HepG2 (cell line): ENCODE measurements around the gene CARS1. TPM values are rescaled to one million over a fixed set of nuclear protein-coding genes. Genes with fewer than 3 reads are reported as not detected.
A peak's percentile ranks its signal among the peaks of the same experiment; 100 is the strongest.

Experiments
- BHLHE40 ChIP-seq: IDR thresholded peaks from 2 replicates; pipeline ENCODE4 v1.6.1; 2011; ENCODE audit warnings: low read length, improper control_type of control experiment
- E2F1 ChIP-seq: sonication (generic); formaldehyde crosslinking; IDR thresholded peaks from 2 replicates; pipeline ENCODE4 v1.5.0; 2020; ENCODE audit warnings: missing genetic modification reagents
- FOXA3 ChIP-seq: IDR thresholded peaks from 2 replicates; pipeline ENCODE4 v1.6.1; 2016; ENCODE audit warnings: missing genetic modification reagents, missing compliant biosample characterization
- MAX ChIP-seq: IDR thresholded peaks from 2 replicates; pipeline ENCODE4 v1.6.1; 2012; ENCODE audit warnings: inconsistent platforms
- MBD4 ChIP-seq: IDR thresholded peaks from 2 replicates; pipeline ENCODE4 v1.6.1; 2012; ENCODE audit warnings: low read length, inconsistent platforms, borderline replicate concordance
- MED8 ChIP-seq: sonication (generic); formaldehyde crosslinking; IDR thresholded peaks from 2 replicates; pipeline ENCODE4 v1.8.1; 2023; ENCODE audit warnings: mild to moderate bottlenecking, missing genetic modification reagents; ENCODE audit not compliant: insufficient replicate concordance
- MTA3 ChIP-seq: sonication (generic); formaldehyde crosslinking; IDR thresholded peaks from 2 replicates; pipeline ENCODE4 v1.4.0; 2020; ENCODE audit warnings: missing genetic modification reagents
- NFE2L2 ChIP-seq: fragments of 150-350 bp; IDR thresholded peaks from 2 replicates; pipeline ENCODE4 v1.6.1; 2014; ENCODE audit warnings: low read length
- NFKB2 ChIP-seq: sonication (generic); formaldehyde crosslinking; IDR thresholded peaks from 2 replicates; pipeline ENCODE4 v1.4.0; 2020; ENCODE audit warnings: missing genetic modification reagents, borderline replicate concordance
- NR2F1 ChIP-seq, 2 experiments: fragments of 450-650 bp in 1 of 2; formaldehyde crosslinking in 1 of 2; IDR thresholded peaks; 2 replicates each; pipeline versions ENCODE4 v1.5.0 to v1.6.1; 2016 to 2020; ENCODE audit warnings: mild to moderate bottlenecking in 1 of 2, missing compliant biosample characterization in 1 of 2, missing genetic modification reagents in 1 of 2, moderate library complexity in 1 of 2
- RFX5 ChIP-seq: IDR thresholded peaks from 2 replicates; pipeline ENCODE4 v1.6.1; 2011; ENCODE audit warnings: low read depth, low read length, improper control_type of control experiment
- STAT6 ChIP-seq: sonication (generic); formaldehyde crosslinking; IDR thresholded peaks from 2 replicates; pipeline ENCODE4 v1.4.0; 2020; ENCODE audit warnings: missing genetic modification reagents, mild to moderate bottlenecking, borderline replicate concordance
- ZNF17 ChIP-seq: sonication (generic); formaldehyde crosslinking; IDR thresholded peaks from 2 replicates; pipeline ENCODE4 v1.5.0; 2020; ENCODE audit warnings: mild to moderate bottlenecking, missing genetic modification reagents
- ZNF234 ChIP-seq: sonication (generic); formaldehyde crosslinking; conservative IDR thresholded peaks from 2 replicates; pipeline ENCODE4 v1.5.1; 2020; ENCODE audit warnings: mild to moderate bottlenecking, missing genetic modification reagents
- ZNF546 ChIP-seq: sonication (generic); formaldehyde crosslinking; conservative IDR thresholded peaks from 2 replicates; pipeline ENCODE4 v1.8.1; 2023; ENCODE audit warnings: mild to moderate bottlenecking, missing genetic modification reagents
- ZNF782 ChIP-seq: sonication (generic); formaldehyde crosslinking; IDR thresholded peaks from 2 replicates; pipeline ENCODE4 v1.4.0; 2020; ENCODE audit warnings: missing genetic modification reagents, mild to moderate bottlenecking, borderline replicate concordance
- polyA plus RNA-seq, 8 experiments: library from polyadenylated mRNA; depleted of rRNA in 3 of 8; stranded (reverse) in 7 of 8; unstranded in 1 of 8; fragments of >200 nt; fragmentation: Illumina TruSeq in 4 of 8; extraction: Trizol in 4 of 8; gene quantifications; 2 replicates each; pipeline versions ENCODE4 v1.2.1 to v1.2.3, GENCODE V29; 2011 to 2016; ENCODE audit warnings: low read depth in 4 of 8, missing spikeins in 1 of 8, mixed read lengths in 1 of 8; ENCODE audit not compliant: insufficient read depth in 1 of 8
- total RNA-seq, 5 experiments: library from RNA; depleted of rRNA; stranded (reverse); fragments of >200 nt; fragmentation: Illumina TruSeq; extraction: Trizol; gene quantifications; 2 replicates each; pipeline ENCODE4 v1.2.3, GENCODE V29; 2016; ENCODE audit warnings: low read depth in 1 of 5
- TF ChIP-seq, protein P1 (sequence below): sonication (generic); formaldehyde crosslinking; IDR thresholded peaks from 2 replicates; pipeline ENCODE4 v1.5.0; 2020; ENCODE audit warnings: missing genetic modification reagents
- TF ChIP-seq, protein P2 (sequence below): sonication (generic); formaldehyde crosslinking; IDR thresholded peaks from 2 replicates; pipeline ENCODE4 v1.5.0; 2020; ENCODE audit warnings: missing genetic modification reagents, mild to moderate bottlenecking, borderline replicate concordance
- TF ChIP-seq, protein P3 (sequence below): sonication (generic); formaldehyde crosslinking; IDR thresholded peaks from 2 replicates; pipeline ENCODE4 v1.4.0; 2020; ENCODE audit warnings: low read depth, missing genetic modification reagents

Gene CARS1
- total and polyA plus RNA-seq, 2 of the 13 experiments (the other 11 are each of a cell fraction or from before 2014, with no cell fraction given) = 33.8 to 47.0 TPM

DNA sequence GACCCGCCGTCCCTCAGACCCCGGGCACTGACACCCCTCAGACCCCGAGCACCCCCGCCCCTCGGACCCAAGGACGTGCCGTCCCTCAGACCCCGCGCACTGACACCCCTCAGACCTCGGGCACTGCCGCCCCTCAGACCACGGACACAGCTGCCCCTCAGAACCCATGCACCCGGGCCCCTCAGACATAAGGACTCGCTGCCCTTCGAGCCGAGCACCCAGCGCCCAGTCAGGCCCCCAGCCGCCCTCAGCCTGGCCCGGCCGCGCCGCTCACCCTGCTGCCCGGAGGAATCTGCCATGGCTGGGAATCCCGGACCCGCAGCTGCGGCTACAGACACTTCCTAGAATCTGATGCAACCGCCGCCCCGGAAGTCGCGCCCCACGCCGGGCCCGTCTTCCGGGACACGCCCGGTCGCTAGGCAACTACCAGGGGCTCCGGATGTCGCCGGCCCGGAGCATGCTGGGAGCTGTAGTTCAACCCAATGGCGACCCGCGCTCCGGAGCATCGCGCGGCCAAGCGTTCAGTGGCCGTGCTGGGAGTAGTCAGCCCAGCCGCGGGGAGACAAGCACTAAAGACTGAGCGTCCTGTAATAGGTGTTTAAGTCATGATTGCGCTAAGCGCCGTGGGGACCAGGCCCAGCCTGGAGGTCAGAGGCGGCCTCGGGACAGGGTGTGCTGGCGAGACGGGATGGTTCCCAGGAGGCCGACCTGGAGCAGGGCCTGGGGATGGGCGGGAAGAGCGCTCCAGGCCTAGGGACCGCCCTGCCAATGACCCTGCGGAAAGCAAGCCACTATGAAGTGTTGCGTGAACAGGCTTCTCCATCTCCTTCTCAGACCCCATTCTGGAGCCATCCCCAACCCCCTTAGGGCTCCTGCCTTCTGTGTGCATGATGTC is at the start of gene CARS1 (continued):
- TF ChIP-seq MAX (peak; percentile 77), RFX5 (no peak), BHLHE40 (no peak), NFKB2 (CRISPR knock-in tag) (peak; percentile 24; the same call in 1 of the 2 replicates), NFE2L2 (no peak), MBD4 (no peak), NR2F1 (CRISPR knock-in tag; IDR thresholded peaks at IDR 0.05) (no peak), ZNF782 (peak; percentile 91), ZNF234 (no peak), ZNF546 (CRISPR knock-in tag) (0 out of 2 replicates have a peak, but pooled peaks have one; percentile 32), ZNF17 (CRISPR knock-in tag) (no peak), E2F1 (CRISPR knock-in tag) (peak; percentile 87), STAT6 (CRISPR knock-in tag) (no peak), MTA3 (CRISPR knock-in tag) (no peak), FOXA3 (CRISPR knock-in tag) (peak; percentile 19; the same call in 1 of the 2 replicates), MED8 (CRISPR knock-in tag) (no peak)
- TF ChIP-seq, protein P1, sequence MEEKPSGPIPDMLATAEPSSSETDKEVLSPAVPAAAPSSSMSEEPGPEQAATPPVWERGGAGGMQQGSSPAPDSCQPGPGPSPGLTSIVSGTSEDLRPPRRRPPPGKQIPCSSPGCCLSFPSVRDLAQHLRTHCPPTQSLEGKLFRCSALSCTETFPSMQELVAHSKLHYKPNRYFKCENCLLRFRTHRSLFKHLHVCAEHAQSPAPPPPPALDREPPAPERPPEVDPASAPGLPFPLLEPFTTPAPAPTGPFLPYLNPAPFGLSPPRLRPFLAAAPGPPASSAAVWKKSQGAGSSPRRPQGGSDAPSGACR (CRISPR knock-in tag) = no peak; the same call in 1 of the 2 replicates
- TF ChIP-seq, protein P2, sequence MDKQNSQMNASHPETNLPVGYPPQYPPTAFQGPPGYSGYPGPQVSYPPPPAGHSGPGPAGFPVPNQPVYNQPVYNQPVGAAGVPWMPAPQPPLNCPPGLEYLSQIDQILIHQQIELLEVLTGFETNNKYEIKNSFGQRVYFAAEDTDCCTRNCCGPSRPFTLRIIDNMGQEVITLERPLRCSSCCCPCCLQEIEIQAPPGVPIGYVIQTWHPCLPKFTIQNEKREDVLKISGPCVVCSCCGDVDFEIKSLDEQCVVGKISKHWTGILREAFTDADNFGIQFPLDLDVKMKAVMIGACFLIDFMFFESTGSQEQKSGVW (CRISPR knock-in tag) = no peak
- TF ChIP-seq, protein P3, sequence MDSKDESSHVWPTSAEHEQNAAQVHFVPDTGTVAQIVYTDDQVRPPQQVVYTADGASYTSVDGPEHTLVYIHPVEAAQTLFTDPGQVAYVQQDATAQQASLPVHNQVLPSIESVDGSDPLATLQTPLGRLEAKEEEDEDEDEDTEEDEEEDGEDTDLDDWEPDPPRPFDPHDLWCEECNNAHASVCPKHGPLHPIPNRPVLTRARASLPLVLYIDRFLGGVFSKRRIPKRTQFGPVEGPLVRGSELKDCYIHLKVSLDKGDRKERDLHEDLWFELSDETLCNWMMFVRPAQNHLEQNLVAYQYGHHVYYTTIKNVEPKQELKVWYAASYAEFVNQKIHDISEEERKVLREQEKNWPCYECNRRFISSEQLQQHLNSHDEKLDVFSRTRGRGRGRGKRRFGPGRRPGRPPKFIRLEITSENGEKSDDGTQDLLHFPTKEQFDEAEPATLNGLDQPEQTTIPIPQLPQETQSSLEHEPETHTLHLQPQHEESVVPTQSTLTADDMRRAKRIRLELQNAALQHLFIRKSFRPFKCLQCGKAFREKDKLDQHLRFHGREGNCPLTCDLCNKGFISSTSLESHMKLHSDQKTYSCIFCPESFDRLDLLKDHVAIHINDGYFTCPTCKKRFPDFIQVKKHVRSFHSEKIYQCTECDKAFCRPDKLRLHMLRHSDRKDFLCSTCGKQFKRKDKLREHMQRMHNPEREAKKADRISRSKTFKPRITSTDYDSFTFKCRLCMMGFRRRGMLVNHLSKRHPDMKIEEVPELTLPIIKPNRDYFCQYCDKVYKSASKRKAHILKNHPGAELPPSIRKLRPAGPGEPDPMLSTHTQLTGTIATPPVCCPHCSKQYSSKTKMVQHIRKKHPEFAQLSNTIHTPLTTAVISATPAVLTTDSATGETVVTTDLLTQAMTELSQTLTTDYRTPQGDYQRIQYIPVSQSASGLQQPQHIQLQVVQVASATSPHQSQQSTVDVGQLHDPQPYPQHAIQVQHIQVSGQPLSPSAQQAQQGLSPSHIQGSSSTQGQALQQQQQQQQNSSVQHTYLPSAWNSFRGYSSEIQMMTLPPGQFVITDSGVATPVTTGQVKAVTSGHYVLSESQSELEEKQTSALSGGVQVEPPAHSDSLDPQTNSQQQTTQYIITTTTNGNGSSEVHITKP (CRISPR knock-in tag) = no peak
